GM18502 (cell line): ENCODE measurements around the gene MAN2A2.

ENCODE experiments used
- ATAC-seq: cut with Tn5 transposase; IDR thresholded peaks from one replicate; pipeline ENCODE4 v1.9.1; 2021; ENCODE audit warnings: mild to moderate bottlenecking; ENCODE audit not compliant: unreplicated experiment, poor library complexity

MAN2A2 gene

DNA sequence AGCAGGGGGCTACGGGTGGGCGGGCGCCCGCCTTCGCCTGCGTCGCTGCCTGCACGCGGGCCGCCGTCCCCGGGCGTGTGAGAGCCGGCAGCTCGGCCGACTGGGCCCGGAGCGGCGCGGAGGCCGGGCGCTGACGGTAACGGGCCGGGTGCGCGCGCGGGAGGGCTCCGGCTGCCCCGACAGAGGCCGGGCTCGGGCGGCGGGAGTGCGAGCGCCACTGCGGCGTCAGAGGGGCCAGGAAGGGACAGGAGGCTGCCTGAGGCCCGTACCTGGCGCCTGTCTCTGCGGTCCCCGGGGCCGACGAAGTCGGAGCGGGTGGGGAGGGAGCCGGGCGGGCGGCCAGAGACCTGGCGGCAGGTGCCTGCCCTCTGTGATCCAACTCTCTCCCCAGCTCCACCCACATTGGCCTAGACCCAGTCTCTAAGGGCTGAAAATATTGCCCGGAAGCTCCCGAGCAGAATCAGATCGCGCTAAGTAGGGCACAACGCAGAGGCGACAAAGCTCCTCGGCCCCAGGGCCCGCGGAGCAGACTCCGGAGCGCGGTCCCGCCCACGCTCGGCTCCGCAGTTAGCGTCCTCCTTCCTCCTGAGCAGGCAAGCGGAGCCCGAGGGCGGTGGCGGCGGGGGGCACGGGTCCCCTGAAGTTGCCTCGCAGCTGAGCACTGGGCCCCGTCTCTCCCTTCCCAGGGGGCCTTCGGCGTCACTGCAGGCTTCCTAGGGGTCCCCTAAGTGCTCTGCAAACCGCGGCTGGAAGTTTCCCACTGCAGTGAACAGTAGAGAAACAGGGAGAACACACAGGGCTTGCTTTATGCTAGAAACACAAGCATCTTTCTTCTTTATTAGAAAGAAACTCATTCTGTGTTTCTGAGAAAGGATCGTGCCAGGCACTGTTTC is at the start of gene MAN2A2:
Gene MAN2A2, plus strand, starts transcription at position 463 of the 893 bp plus-strand sequence. CDS start 906 bp downstream, outside the sequence.
- peak; percentile 58 for ATAC-seq

- no peak for ATAC-seq
Measured at GRCh38 chr15:90855139-90855538, 48.0 kb upstream of the MAN2A2 start.

DNA sequence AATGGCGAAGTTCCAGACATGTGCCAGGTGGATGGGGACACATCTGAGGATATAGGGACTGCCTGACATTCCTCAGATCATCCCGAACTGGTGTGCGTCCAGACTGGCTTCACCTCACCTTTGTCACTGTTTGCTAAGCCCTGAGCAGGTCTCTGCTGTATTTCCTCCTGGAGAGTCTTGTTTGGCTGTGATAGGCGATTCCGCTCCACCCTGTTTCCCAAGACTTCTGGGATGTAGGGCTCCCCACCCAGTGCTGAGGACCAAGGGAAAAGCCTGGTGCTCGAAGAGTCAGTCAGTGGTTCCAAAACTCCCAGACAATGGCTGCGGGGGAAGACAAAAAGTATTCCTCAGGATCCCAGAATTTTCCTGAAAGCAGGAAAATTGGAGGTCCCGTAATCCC is 45.8 kb upstream of the MAN2A2 start:
- no peak for ATAC-seq

DNA sequence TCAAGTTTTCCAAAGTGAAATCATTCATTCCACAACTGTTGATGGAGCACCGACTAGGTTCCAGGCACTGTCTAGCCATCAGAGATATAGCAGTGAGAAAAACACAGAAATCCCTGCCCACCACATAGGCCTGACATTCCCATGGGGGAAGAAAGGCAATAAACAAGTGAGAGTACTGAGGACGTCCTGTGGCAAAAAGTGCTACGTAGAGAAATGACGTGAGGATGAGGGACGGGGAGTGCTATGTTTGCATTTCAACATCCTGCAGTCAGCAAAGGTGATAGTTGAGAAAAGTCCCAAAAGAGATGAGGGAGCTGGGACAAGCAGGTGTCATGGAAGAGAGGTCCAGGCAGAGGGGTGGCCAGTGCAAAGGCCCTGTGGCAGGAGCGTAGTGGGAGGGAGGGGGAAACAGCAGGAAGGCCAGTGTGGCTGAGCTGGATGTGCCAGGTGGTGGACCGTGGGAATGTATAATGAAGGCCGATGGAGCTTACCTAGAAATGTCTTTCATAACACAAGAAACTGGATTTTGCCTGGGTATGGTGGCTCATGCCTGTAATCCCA is 45.1 kb upstream of the MAN2A2 start:
- no peak for ATAC-seq

DNA sequence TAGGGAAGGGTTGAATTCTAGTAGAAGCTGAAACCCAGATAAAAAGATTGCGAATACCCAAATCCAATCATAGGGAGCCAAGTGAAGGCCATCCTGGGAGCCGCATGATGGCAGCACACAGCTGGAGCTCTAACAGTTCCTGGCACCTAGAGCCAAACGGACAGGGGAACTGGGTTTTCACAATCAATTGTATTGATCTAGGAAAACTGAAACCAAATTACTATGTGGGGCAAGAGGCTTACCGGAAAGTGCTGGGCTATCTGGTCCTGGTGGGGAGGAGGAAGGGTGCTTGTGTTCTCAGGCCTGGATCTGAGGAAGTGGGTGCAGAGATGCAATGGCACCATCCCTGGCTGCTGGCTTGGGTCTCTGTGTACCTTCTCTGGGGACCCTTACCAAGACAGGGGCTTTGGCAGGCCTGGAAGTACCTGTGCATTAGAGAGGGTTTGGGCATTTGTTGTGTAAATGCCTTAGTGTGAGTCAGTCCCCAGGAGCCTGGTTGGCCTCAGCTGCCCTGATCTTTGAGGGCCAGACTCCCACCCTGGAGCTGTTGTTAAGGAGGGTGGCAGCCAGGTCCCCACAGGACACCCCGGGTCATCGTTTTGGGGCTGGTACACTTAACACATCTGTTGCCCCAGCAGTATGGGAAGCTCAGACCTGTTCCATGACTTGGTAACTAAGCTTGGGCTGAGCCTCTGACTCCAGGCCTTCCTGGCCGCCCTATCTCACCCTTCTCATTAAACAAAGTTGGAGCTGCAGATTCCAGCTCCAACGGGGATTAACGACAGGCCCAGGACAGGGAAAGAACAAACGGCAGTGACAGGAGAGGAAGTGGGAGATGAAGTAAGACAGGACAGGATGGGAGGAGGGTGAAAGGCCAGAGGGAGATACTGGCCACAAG is 43.6 kb upstream of the MAN2A2 start:
- ATAC-seq, result no peak

DNA sequence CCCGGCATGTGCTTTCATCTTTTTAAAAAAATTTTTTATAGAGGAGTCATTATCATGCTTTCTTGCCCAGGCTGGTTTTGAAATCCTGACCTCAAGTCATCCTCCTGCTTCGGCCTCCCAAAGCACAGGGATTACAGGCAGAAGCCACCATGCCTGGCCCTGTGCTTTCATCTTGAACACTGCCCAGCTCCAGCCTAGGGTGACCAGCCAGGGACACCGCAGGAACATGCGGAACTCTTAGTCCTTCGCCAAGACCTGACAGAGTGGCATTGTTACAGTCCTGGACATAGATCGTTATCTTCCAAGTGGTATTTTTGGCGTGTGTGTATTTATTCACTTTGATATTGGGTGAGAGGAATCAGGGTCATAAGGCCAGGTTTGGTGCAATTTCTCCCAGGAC is 42.7 kb upstream of the MAN2A2 start:
- no peak for ATAC-seq

DNA sequence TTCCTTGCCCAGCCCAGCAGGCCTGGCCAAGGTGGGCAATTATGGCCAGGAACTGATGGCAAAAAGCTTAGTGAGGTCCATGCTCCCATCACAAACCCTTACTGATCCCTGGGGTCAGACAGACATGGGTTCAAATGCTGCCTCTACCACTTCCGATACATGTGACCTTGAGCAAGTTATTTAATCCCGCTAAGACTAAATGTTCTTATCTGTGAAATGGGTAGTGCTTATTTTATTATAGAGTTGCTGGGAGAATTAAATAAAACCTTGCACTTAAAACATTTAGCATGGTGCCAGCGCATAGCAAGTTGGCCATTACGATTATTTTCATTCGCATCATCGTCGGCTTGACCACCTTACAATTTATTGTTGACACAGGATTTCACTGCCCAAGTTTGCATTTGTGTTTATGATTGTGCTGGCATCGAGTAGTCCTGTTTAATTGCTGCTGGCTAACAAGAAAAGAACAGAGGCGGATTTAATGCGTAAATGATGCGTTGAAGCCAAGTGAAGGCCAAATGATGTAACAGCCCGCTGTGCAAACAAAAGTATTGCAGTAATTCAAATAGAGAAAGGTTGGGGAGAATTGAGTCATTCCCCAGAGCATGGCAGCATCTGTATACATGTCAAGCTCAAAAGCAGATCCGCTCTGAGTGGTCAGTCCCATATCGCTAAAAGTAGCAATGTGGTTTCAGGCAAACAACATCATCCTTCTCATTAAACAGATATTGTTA is 42.0 kb upstream of the MAN2A2 start:
- ATAC-seq, result no peak

DNA sequence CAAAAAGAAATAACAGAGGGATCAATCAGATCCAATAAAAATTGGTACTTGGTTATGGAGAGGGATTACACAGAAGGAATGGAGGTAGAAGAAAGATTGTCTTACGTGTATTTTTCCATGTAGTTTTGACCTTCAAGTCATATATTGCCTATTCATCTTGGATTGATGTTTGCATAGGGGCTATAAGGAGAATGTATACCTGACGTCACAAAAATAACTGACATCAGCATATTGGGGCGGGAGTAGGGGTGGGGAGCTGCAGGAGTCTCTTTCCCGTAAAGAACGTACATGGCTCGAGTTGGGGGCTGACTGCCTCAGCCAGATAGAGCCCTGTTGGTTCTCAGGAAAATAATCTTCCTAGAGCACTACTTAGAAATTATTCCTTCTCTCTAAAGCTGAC is 40.6 kb upstream of the MAN2A2 start:
- no peak for ATAC-seq

DNA sequence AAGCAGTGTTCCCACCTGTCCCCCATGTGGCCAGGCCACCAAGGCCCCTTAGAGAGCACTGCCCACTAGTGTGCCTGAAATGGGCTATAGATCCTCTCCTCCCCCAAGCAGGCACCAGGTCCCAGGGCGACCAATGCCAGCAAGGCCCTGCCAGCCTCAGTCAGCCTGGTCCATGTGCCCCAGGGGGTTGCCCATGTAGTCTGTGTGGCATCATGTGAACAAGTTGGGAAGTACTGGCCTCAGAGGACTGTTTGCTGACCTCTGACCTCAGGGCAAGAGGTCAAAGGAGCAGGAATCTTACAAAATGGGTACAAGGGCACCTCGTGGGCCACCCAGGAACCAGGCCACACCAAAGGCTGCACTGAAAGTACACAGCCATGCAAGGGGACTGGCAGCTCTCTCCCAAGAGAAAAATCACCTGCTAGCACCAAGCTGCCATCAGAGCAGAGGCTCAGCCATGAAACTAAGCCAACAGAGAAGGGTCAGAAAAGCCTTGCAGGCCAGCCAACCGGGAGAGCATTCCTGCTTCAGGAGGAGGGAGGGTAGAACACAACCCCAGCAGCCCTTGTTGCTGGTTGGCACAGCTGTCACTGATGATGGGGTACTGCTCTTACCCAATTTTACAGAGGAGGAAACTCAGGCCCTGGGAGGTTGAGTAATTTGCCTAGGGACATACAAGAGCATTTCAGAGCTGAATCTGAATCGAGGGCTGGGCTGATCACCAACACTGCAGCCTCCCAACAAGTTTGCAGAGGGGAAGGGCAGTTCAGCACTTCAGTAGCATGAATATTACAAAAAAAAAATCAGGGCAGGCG is 39.9 kb upstream of the MAN2A2 start:
- ATAC-seq, result no peak

DNA sequence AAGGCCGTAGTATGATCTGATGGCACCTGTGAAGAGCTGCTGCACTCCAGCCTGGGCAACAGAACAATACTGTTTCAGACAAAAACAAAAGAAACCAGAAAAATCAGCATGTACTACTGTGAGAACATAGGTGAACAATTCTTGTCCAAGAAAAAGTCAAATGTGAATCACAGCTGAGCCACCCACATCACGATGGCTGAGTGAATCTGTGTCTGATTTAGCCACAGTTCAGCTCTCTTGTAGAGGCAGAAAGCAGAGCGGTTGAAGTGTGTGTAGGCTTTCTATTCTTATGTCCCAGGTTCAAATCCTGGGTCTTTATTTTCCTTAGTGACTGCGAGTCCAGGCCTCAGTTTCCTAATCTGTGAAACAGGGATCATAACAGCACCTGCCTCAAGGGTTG is 39.1 kb upstream of the MAN2A2 start:
- no peak for ATAC-seq

GRCh38 chr15:90864507-90864906 is 38.6 kb upstream of the MAN2A2 start:
- ATAC-seq, result no peak

DNA sequence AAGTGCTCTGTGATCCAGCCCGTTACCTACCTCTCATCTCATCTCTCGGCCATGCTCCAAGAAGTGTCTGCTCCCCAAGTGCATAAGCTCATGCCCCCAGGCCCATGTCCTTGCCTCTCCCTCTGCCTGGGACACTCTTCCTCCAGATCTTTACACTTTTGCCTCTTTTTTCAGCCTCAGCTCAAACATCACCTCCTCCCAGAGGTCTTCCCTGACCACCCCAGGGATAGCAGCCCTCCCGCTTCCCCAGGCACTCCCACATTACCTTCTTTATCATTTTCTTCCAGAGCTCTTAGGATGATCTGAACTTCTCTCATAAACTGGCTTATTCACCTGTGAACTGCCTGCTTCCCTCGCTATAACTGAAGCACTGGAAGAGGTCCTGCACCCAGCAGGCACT is 37.4 kb upstream of the MAN2A2 start:
- ATAC-seq, result no peak

DNA sequence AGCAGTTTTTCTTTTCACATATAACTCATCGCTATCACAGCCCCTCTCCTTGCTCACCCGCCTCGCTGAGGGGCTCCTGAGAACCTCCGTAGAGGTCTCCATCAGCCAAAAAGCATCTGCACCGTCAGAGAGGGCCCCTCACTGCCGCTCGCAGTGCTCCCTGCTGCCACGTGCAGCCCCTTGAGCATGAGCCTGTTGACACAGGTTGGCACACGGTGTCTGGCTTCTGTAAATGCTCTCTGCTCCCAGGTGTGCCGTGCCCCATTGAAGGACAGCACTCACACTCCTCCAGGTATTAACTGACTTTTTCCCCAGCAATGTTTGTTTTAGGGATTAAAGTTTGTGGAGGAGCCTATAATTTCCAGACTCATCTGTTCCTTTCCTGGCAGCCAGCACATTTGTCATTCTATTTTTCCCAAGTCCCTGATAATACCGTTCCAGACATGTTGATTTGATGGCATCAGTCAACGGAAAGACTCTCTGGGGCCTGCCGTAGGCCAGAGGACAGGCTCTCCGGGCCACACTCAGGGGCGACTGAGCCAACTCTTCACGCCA is 36.9 kb upstream of the MAN2A2 start:
- no peak for ATAC-seq

DNA sequence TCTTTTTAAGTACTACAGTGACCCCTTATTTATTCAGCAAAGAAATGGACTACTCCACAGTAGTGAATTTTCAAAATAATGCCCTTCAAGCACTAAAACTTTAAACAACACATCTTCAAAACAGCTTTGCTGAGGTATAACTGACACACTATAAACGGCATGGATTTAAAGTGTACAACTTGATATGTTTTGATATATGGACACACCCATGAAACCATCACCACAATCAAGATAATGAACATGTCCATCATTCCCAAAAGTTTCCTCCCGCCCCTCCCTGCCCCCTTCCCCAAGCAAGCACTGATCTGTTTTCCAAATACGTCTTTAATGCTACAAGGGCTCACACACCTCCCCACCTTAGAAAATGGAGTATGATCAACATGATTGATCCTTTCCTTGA is 36.3 kb upstream of the MAN2A2 start:
- ATAC-seq, result no peak

DNA sequence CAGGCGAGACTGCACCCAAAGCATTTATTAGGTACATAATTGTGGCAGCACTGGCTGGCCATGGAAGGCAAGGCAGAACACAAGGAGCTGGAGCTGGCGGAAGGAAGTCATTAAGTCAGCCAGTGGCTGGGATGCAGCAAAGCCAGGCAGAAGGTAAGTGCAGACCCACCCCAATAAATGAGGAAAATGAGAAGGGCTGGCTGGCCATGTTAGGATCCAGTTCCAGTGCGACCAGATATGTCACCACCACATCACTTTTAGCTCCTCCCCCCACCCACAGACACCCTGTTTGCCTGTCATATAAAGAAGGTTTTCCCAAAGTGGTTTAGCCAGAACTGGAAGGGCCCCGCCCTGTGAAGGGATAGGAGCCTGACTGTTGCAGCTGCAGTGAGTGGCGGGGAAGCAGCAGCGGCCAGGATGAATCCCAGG is 34.8 kb upstream of the MAN2A2 start, which contains the start of gene FURIN:
Gene FURIN, plus strand, starts transcription at position 328 of the 429 bp plus-strand sequence. CDS start 7,153 bp downstream, outside the sequence.
- ATAC-seq, result no peak

DNA sequence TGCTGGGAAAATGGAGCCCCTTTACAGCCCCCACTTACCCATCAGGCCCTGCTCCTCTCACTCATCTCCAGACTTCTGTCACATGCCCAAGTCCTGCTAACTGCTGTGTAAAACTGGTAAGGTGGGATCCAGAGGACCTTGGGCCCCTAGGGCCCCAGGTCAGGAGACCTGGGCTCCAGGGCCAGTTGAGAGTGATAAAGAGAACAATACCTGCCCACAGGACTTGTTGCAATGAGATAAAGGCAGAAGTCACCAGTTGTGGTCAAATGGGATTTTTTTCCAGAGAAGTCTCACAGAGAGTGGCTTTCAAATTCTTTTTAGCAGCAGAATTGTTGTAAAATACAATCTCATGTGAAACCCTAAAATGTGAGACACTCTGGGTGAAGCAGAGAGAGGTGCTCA is 34.0 kb upstream of the MAN2A2 start:
- no peak for ATAC-seq

- ATAC-seq, result no peak
Measured at GRCh38 chr15:90869601-90870353, 33.3 kb upstream of the MAN2A2 start.
